Measurements from ENCODE around the gene KLHL42.
A peak's percentile ranks its signal among the peaks of the same experiment; 100 is the strongest.
"Not testable (repeated sequence)": the region's sequence is repeated elsewhere in the genome, so short reads cannot be mapped to it uniquely, and the experiment has no call there.

Gene KLHL42

GRCh38 chr12:27818401-27818918 lies 38.4 kb downstream of the KLHL42 start:
- DNase-seq, result peak; percentile 62

- DNase-seq, result no peak
These were observed 40.5 kb downstream of the KLHL42 start for GRCh38 chr12:27820564-27820963.

GRCh38 chr12:27821259-27821973 lies 41.4 kb downstream of the KLHL42 start:
- DNase-seq, result peak; percentile 50

GRCh38 chr12:27822076-27822712 lies 42.2 kb downstream of the KLHL42 start:
- no peak for DNase-seq

- no peak for DNase-seq
These were observed 43.0 kb downstream of the KLHL42 start for GRCh38 chr12:27823038-27823437.

- DNase-seq, result no peak
These were observed 44.3 kb downstream of the KLHL42 start for GRCh38 chr12:27824126-27824842.

- DNase-seq, result no peak
These were observed 46.0 kb downstream of the KLHL42 start for GRCh38 chr12:27826076-27826475.

- no peak for DNase-seq
These were observed 48.2 kb downstream of the KLHL42 start for GRCh38 chr12:27828196-27828595.

GRCh38 chr12:27838543-27839185 lies 58.6 kb downstream of the KLHL42 start:
- no peak for DNase-seq

GRCh38 chr12:27840229-27840999 lies 60.4 kb downstream of the KLHL42 start:
- DNase-seq, result no peak

GRCh38 chr12:27841392-27841882 lies 61.4 kb downstream of the KLHL42 start:
- no peak for DNase-seq

GRCh38 chr12:27843714-27844245 lies 63.7 kb downstream of the KLHL42 start:
- DNase-seq, result no peak

- no peak for DNase-seq
These were observed 64.5 kb downstream of the KLHL42 start for GRCh38 chr12:27844366-27845090.

- no peak for DNase-seq
These were observed 65.2 kb downstream of the KLHL42 start for GRCh38 chr12:27845187-27845586.

- not testable (repeated sequence) for DNase-seq
These were observed 65.7 kb downstream of the KLHL42 start for GRCh38 chr12:27845706-27846105.

GRCh38 chr12:27847293-27847692 lies 67.3 kb downstream of the KLHL42 start:
- DNase-seq, result not testable (repeated sequence)

- no peak for DNase-seq
These were observed 71.3 kb downstream of the KLHL42 start for GRCh38 chr12:27851311-27851710.

- DNase-seq, result no peak
These were observed 72.1 kb downstream of the KLHL42 start for GRCh38 chr12:27852117-27852516.

Measured in NCI-H748 treated with DMSO at 0.1 percent for 48 hours (cell line).